Measurements from ENCODE around the gene RASGRP1.

Gene RASGRP1

DNA sequence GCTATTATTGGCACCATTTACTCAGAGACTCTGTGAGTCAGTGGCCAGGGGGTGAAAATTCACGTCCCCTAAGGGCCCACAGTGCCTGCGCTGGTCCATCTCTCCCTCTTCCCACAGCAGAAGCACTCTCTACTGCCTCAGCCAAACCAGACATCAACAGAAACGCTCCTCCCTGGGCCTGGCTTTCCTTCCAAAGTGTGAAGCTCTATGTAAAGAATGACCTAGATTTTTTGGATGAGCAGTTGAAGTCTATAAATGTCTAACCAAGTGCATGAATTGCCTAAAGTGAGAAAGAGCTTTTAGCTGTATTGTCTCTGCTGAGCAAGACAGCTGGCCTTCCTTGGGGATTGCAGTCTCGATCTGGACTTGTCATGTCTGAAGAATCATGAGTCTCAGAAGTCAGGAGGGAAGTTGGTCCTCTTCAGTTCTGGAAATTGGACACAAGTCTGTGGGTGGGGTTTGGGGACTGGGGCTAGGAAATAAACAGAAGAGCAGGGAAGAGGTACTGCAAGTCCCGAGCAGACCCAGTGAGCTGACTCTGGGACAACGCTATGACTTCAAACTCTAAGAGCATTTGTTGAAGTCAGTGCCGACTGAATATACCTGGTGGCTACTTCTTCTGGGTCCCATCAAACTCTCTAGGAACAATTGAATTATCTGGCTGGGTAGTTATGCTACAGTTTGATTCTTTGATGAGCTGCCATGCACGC, 29.0 kb downstream of the RASGRP1 start:
- no peak for DNase-seq

- no peak for DNase-seq
These were observed 29.9 kb downstream of the RASGRP1 start for GRCh38 chr15:38534691-38535090.

DNA sequence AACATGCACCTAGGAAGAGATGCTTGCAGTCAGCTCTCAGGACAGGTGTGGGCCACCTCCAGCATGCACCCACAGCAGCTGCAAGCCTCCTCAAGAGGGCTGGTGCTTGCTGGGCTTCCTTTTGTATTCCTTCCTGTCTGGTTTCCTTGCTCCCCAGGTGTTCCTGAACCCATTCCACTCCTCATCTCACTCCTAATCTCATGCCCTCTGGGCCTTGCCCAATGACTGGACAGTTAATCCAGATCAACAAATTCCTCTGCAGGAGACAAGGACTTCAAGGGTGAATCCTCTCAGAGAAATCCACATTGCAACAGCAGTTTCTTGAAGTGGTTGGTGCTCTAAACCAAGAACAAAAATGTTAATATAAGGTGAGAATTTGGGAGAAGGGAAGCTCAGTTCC, 30.7 kb downstream of the RASGRP1 start:
- DNase-seq, result no peak

GRCh38 chr15:38533416-38533915, 31.1 kb downstream of the RASGRP1 start:
- no peak for DNase-seq

DNA sequence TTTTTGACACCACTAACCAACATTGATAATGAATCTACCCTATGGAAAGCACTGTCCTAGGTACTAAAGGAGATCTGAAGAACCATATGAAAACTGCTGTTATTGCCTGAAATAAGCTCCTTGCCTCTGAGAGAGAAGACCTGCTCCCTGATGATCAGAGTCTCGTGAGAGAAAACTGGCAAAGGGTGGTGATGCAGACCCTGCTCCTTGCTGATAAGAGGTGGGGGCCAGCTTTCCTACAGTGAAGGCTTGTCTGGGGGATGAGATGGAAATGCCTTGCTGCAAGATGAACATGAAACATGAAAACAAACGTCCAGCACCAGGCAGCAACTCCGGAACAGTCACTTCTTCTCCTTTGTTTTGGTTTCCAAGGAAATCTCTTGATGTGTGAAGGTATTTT, 31.9 kb downstream of the RASGRP1 start:
- DNase-seq, result no peak

- no peak for DNase-seq
These were observed 33.1 kb downstream of the RASGRP1 start for GRCh38 chr15:38531509-38531908.

GRCh38 chr15:38530113-38530512, 34.5 kb downstream of the RASGRP1 start:
- peak; percentile 37 for DNase-seq

DNA sequence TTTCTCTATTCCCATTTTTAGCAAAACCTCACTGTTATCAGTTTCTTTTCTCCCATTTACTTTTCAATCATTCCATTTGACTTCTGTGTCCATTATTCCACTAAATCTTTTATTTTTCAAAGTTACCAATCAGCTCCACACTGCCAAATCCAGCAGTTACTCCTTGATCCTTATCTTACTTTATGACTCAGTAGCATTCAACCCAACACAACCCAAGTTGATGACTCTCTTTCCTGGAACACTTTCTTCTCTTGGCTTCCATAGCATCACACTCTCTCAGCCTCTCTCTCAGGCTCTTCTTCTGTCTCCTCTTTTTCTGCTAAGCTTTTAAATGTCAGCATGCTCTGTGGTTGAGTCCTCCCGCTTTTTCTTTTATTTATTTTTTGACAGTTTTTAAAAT, 36.3 kb downstream of the RASGRP1 start:
- DNase-seq, result no peak

GRCh38 chr15:38526158-38526557, 38.5 kb downstream of the RASGRP1 start:
- DNase-seq, result no peak

DNA sequence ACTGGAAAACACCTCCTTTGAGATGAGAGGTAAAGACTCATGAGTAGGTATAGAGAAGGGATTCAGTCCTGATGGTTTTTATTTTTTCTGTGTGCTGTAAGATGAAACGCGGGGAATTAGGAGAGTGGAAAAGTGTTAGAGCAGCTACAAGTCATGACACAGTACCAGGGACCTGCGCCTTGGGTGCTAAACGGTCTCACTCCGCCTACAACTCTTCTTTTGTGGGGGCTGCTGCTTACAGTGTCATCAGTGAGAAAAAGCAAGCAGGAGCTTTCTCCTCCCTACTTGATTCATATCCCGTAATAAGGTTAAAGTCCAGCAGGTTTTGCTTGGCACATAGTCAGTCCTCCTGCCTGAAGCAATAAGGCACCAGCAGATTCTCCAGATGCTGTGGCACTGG, 39.1 kb downstream of the RASGRP1 start:
- no peak for DNase-seq

GRCh38 chr15:38524156-38524555, 40.5 kb downstream of the RASGRP1 start:
- no peak for DNase-seq

DNA sequence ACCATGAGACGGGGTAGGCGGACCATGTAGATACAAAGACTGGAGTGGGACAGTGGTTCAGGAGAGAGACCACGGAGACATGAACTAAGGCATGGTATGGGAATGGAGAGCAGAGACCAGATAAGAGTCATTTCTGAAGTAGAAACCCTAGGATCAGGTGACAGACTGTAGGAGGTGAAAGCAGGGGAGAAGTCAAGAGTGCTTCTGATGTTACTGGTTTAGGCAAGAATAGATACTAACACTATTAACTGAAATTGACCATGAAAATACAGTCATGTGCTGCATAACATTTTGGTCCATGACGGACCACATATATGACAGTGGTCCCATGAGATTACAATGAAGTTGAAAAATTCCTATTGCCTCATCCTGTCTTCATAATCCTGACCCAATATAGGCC, 41.7 kb downstream of the RASGRP1 start:
- DNase-seq, result no peak

DNA sequence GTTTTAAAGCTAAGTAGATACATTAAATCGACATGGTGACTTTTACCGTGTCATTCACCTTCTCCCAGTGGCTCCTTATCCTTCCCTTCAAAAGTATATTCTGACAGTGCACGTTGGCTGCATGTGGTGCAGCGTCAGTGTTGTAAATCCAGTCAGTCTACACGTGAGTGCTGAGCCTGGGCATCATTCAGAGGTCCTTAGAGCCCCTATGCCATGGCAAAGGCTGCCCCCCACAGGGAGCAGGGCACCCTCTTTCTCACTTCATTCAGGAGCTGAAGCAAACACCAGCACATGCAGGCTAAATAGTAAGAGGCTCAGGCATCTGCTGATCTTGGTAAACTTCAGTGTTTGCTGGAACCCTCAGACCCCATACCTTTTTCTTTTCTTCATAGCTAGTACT, 43.3 kb downstream of the RASGRP1 start:
- DNase-seq, result no peak

GRCh38 chr15:38520035-38520434, 44.6 kb downstream of the RASGRP1 start:
- DNase-seq, result no peak

GRCh38 chr15:38518084-38518483, 46.5 kb downstream of the RASGRP1 start:
- DNase-seq, result no peak

DNA sequence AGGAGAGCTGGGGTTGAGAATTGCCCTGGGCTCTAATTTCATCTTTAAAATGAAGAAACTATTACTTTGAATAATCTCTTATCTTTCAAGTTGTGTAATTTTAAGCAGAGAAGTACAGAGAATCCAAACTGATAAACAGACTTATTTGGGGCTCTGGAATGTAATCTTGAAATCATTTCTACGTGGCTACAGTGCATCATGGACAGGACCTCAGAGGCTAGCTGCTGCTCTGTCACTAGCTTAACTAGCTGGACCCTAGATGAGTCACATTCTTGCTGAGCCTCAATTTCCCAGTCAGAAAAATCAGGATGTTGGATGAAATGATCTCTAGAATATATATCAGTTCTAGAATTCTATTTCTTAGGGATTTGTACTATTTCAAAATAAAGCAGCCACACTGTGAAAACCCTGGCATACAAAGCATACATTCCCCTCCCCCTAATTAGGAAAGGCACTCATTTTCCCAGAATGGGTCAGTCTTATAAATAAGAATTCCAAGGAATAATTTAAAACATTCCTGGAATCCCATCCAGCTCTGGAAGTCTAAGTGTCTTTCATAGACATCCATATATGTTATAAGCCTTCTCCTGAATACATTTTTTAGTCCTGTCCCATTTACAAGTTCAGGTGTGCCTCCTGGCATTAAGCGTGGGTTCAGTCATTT, 47.2 kb downstream of the RASGRP1 start:
- no peak for DNase-seq

GRCh38 chr15:38516626-38517025, 48.0 kb downstream of the RASGRP1 start:
- no peak for DNase-seq

GRCh38 chr15:38514601-38515000, 50.0 kb downstream of the RASGRP1 start:
- no peak for DNase-seq

- DNase-seq, result no peak
These were observed 51.7 kb downstream of the RASGRP1 start for GRCh38 chr15:38512901-38513300.

DNA sequence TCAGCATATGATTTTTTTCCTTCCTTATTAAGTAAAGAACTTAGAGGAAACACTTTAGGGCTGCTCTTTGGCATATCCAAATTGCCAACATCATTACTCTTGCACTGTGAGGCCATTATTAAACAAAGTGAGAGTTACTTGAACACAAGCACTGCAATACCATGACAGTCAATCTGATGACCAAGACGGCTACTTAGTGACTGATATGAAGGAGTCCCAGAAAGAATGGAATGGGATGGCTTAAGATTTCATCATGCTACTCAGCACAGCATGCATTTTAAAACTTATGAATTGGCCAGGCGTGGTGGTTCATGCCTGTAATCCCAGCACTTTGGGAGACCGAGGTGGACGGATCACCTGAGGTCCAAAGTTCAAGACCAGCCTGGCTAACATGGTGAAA, 55.5 kb downstream of the RASGRP1 start:
- no peak for DNase-seq

GRCh38 chr15:38508647-38509046, 56.0 kb downstream of the RASGRP1 start:
- DNase-seq, result no peak

DNA sequence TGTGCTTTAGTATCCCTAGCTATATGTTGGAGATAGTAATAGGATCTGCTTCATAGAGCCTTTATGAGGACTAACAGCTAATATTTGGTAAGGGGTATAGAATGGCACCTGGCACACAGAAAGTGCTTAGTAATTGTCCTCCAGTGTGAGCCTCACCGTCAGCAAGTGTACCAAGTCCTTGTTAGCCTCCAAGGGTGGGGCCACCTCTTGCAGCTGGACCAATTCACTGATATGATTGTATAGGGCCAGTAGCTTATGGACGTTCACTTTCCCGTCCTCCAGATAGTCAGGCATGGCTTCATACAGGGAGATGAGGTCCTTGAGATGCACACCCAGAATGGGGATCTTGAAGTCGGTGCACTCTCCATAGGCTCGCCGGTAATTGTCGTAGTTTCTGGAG, 57.0 kb downstream of the RASGRP1 start:
- no peak for DNase-seq

DNA sequence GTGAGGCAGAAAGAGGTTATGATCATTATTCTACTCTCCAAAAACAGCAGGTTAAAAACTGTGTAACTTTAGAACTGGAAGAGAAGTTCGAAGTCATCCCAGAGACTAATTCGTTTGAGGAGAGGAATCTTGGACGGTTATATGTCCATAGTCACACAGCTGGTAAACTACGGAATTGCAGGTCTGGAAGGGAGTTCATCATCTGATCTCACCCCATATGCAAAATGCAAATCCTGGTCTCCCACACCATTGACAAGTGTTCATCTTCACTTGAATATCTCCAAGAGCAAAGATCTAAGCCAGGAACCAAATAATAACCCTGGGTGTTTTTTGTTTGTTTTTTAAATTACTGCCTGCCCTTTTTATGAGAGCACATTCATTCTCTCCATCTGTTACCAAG, 57.6 kb downstream of the RASGRP1 start:
- DNase-seq, result no peak

GRCh38 chr15:38504680-38505467, 59.7 kb downstream of the RASGRP1 start:
- DNase-seq, result no peak
